HepG2 (cell line): Measurements from ENCODE around the gene AGT.
A peak's percentile ranks its signal among the peaks of the same experiment; 100 is the strongest.

Experiments used
- SP1 ChIP-seq, 2 experiments: fragments of 450-650 bp in 1 of 2; sonication (generic) in 1 of 2; formaldehyde crosslinking in 1 of 2; IDR thresholded peaks; 2 replicates each; pipeline versions ENCODE4 v1.4.0 to v1.6.1; 2016 to 2020; ENCODE audit warnings: missing genetic modification reagents in 1 of 2
- ZNF138 ChIP-seq: sonication (generic); formaldehyde crosslinking; IDR thresholded peaks from 2 replicates; pipeline ENCODE4 v1.5.0; 2020; ENCODE audit warnings: mild to moderate bottlenecking, low read depth, missing genetic modification reagents
- TF ChIP-seq, protein P1 (sequence below): sonication (generic); formaldehyde crosslinking; IDR thresholded peaks from 2 replicates; pipeline ENCODE4 v1.5.0; 2020; ENCODE audit warnings: mild to moderate bottlenecking, missing genetic modification reagents, moderate library complexity

DNA sequence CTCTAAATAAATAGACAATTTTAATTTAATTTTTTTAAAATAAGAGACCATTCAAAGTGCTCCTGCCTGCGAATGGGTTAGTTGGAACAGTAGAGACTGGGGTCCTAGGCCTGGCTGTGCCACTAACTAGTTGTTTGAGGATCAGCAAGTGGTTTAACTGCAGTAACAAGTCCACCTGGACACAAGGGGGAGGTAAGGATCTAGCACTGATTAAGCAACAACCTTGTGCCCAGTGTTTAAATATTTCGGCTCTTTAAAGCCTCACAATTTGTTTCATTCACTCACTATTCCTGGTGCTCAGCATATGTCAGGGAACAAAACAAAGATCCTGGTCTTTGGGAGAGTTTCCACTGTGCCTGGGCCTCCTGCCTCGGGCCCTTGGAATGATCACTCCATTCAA is 1.6 kb upstream of the AGT start:
- TF ChIP-seq SP1 (IDR thresholded peaks at IDR 0.05) (no peak), SP1 (CRISPR knock-in tag; IDR thresholded peaks at IDR 0.05) (no peak), ZNF138 (no peak)
- TF ChIP-seq, protein P1, sequence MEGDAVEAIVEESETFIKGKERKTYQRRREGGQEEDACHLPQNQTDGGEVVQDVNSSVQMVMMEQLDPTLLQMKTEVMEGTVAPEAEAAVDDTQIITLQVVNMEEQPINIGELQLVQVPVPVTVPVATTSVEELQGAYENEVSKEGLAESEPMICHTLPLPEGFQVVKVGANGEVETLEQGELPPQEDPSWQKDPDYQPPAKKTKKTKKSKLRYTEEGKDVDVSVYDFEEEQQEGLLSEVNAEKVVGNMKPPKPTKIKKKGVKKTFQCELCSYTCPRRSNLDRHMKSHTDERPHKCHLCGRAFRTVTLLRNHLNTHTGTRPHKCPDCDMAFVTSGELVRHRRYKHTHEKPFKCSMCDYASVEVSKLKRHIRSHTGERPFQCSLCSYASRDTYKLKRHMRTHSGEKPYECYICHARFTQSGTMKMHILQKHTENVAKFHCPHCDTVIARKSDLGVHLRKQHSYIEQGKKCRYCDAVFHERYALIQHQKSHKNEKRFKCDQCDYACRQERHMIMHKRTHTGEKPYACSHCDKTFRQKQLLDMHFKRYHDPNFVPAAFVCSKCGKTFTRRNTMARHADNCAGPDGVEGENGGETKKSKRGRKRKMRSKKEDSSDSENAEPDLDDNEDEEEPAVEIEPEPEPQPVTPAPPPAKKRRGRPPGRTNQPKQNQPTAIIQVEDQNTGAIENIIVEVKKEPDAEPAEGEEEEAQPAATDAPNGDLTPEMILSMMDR: peak; percentile 79
